ENCODE measurements around the gene ABHD16A.

Gene ABHD16A

GRCh38 chr6:31640612-31641011 is 62.5 kb downstream of the ABHD16A start:
- DNase-seq (ENCODE audit: low read depth in 2 of 2) = no peak

DNA sequence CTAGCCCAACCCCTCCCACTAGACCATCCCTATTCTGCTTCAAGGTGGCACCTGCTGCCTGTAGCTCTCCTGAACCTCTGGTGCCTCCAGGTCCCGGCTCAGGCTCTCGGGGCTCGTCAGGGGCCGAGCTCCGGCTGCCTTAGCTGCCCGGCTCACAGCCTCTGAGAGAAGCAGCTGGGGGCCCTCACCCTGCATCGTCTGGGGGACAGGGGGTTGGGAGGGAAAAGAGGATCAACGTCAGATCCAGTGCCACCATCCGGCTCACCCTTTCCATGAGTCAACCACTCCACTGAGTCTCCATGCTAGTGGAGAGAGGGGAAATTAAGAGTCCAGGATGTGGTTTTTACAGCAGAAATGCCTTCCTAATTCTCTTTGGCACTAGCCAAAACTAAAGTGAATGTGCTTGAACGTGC is 63.7 kb downstream of the ABHD16A start:
- DNase-seq (ENCODE audit: low read depth in 2 of 2) = no peak

DNA sequence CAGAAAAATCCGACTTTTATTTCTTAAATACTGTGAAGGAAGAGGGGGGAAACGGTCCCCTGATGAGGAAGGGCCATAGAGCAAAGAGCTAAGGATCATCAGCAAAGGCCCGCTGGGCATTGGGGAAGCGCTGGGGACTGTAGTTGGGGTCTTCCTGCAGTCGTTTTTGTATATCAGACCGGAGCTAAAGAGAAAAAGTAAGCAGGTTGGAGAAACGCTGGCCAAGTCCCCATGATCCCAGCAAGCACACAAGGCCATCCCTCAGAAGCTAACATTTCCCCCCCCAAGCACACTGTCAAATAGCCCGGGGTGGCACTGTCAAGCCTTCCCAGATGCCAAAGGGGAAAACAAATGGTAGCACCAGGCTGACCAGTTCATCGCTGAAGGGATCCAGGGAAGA is 64.1 kb downstream of the ABHD16A start:
- no peak for DNase-seq (ENCODE audit: low read depth in 2 of 2)

Data from stimulated activated CD4-positive, alpha-beta T cell treated with anti-CD3 and anti-CD28 coated beads, Interleukin-12 subunit alpha, Interleukin-12 subunit beta, amount 100 ng/mL, for 24 hours (primary cell).